Natural killer cell (primary cell): ENCODE results near the gene TP53. TPM values are rescaled to one million over a fixed set of nuclear protein-coding genes. Genes with fewer than 3 reads are reported as not detected.

ENCODE experiments used
- ATAC-seq, 3 donors: fragments of 150-1000 bp in 2 of 3; fragments of 200-7000 bp in 1 of 3; cut with Tn5 transposase; 1 replicate in 1 of 3; 2 replicates in 2 of 3; pipeline ENCODE4 v1.10.0; 2021; ENCODE audit warnings: mild to moderate bottlenecking in 2 of 3, moderate library complexity in 2 of 3
- DNase-seq, 2 donors: peaks; one replicate each; pipeline versions ENCODE4 v3.0.0 to v3.0.0-alpha.2; 2013 to 2021; ENCODE audit warnings: mixed read lengths in 1 of 2
- H3K27ac ChIP-seq: one replicate; pipeline ENCODE4 v1.5.1; 2013; ENCODE audit warnings: mild to moderate bottlenecking, low read length
- H3K27me3 ChIP-seq: one replicate; pipeline ENCODE4 v1.6.1; 2013; ENCODE audit warnings: low read length; ENCODE audit not compliant: control insufficient read depth, insufficient read depth
- H3K36me3 ChIP-seq: one replicate; pipeline ENCODE4 v1.6.1; 2013; ENCODE audit warnings: low read length; ENCODE audit not compliant: control insufficient read depth, insufficient read depth
- H3K4me1 ChIP-seq: one replicate; pipeline ENCODE4 v1.6.1; 2013; ENCODE audit warnings: low read length; ENCODE audit not compliant: control insufficient read depth, insufficient read depth
- H3K4me3 ChIP-seq: one replicate; pipeline ENCODE4 v1.5.1; 2013; ENCODE audit warnings: low read length
- H3K9me3 ChIP-seq: one replicate; pipeline ENCODE4 v1.6.1; 2013; ENCODE audit warnings: low read length; ENCODE audit not compliant: control insufficient read depth, insufficient read depth
- H3K27ac Mint-ChIP-seq, 2 donors: one replicate each; pipeline ENCODE4 v1.8.0; 2022; ENCODE audit warnings: mild to moderate bottlenecking in 2 of 2, mixed read lengths in 2 of 2, moderate library complexity in 1 of 2
- H3K27me3 Mint-ChIP-seq, 2 donors: one replicate each; pipeline ENCODE4 v1.8.0; 2022; ENCODE audit warnings: low read depth in 2 of 2, mixed read lengths in 2 of 2
- H3K36me3 Mint-ChIP-seq: one replicate; pipeline ENCODE4 v1.8.0; 2022; ENCODE audit warnings: mixed read lengths
- H3K4me1 Mint-ChIP-seq, 2 donors: one replicate each; pipeline ENCODE4 v1.8.0; 2022; ENCODE audit warnings: mixed read lengths in 2 of 2
- H3K4me3 Mint-ChIP-seq: one replicate; pipeline ENCODE4 v1.8.0; 2022; ENCODE audit warnings: mild to moderate bottlenecking, moderate library complexity, mixed read lengths
- H3K9me3 Mint-ChIP-seq, 2 donors: one replicate each; pipeline ENCODE4 v1.8.0; 2022; ENCODE audit warnings: mixed read lengths in 2 of 2
- WGBS: methylation state at CpG from one replicate; pipeline ENCODE4 v1.1.7; 2013; ENCODE audit warnings: missing lambda C conversion rate; ENCODE audit not compliant: insufficient coverage; 5-methylcytosine and 5-hydroxymethylcytosine counted together
- intact Hi-C: fragments of 100-400 bp; cut with micrococcal nuclease; formaldehyde crosslinking; loops from one replicate; pipeline ENCODE4 v1.14.2; 2022
- total RNA-seq, 4 donors: library from RNA; stranded (reverse); fragments of 120-200 nt in 1 of 4; gene quantifications; one replicate each; pipeline versions ENCODE4 v1.2.3 to v1.2.4, GENCODE V29; 2013 to 2022
- TF ChIP-seq, protein P1 (sequence below): fragments of 200-600 bp; IDR thresholded peaks from one replicate; pipeline ENCODE4 v1.8.0; 2022; ENCODE audit warnings: antibody characterized with exemption

The TP53 gene
- total RNA-seq, 3 donors from 2014 or later (not counting 1 experiment from before 2014, with no cell fraction given), result 56.5 to 65.5 (median 62.0) TPM

GRCh38 chr17:7677388-7678067 is 9.8 kb downstream of the TP53 start:
- intact Hi-C loops, result no loop called here
- no peak for ATAC-seq
- H3K36me3 Mint-ChIP-seq, result peaks cover 12% of the 10 kb centered on the region

DNA sequence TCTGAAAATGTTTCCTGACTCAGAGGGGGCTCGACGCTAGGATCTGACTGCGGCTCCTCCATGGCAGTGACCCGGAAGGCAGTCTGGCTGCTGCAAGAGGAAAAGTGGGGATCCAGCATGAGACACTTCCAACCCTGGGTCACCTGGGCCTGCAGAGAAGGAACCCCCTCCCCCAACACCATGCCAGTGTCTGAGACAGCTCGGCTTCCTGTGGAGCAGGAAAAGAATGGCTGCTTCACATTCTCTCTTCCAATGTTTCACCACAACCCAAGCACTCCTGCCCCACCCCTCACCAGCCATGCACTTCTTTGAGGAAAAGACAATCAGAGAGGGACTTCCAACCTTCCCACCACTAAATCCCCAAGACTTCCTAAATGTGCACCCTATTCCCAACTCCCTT is 10.8 kb downstream of the TP53 start:
- Histone ChIP-seq H3K4me3 (no peak overlapping the region), H3K27ac (no peak overlapping the region), H3K36me3 (peaks cover 31% of the 10 kb centered on the region), H3K27me3 (no peaks in the 10 kb centered on the region), H3K9me3 (peaks cover 9% of the 10 kb centered on the region), H3K4me1 (no peaks in the 10 kb centered on the region)
- DNase-seq (no peak), ATAC-seq (no peak)
- H3K4me3 Mint-ChIP-seq, result no peak overlapping the region
- H3K27me3 Mint-ChIP-seq, result no peaks in the 10 kb centered on the region
- intact Hi-C loops, result no loop called here
- H3K36me3 Mint-ChIP-seq, result peaks cover 12% of the 10 kb centered on the region
- TF ChIP-seq, protein P1, sequence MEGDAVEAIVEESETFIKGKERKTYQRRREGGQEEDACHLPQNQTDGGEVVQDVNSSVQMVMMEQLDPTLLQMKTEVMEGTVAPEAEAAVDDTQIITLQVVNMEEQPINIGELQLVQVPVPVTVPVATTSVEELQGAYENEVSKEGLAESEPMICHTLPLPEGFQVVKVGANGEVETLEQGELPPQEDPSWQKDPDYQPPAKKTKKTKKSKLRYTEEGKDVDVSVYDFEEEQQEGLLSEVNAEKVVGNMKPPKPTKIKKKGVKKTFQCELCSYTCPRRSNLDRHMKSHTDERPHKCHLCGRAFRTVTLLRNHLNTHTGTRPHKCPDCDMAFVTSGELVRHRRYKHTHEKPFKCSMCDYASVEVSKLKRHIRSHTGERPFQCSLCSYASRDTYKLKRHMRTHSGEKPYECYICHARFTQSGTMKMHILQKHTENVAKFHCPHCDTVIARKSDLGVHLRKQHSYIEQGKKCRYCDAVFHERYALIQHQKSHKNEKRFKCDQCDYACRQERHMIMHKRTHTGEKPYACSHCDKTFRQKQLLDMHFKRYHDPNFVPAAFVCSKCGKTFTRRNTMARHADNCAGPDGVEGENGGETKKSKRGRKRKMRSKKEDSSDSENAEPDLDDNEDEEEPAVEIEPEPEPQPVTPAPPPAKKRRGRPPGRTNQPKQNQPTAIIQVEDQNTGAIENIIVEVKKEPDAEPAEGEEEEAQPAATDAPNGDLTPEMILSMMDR, result no peak
- H3K9me3 Mint-ChIP-seq, result peaks cover 0 to 3% of the 10 kb centered on the region in 2 donors
- 94% methylated on average over 5 of the region's 5 CpGs for WGBS
- H3K4me1 Mint-ChIP-seq, result peaks cover 0 to 13% of the 10 kb centered on the region in 2 donors
- H3K27ac Mint-ChIP-seq, result no peak overlapping the region

More at GRCh38 chr17:7677388-7678067, 9.8 kb downstream of the TP53 start:
- Mint-ChIP-seq H3K27ac (peak overlapping the region in 1 of 2 donors; percentile 27), H3K4me3 (no peak overlapping the region), H3K4me1 (peaks cover 0 to 13% of the 10 kb centered on the region in 2 donors), H3K27me3 (no peaks in the 10 kb centered on the region), H3K9me3 (peaks cover 0 to 3% of the 10 kb centered on the region in 2 donors)
- Histone ChIP-seq H3K27me3 (no peaks in the 10 kb centered on the region), H3K27ac (no peak overlapping the region), H3K36me3 (peaks cover 27% of the 10 kb centered on the region), H3K9me3 (peaks cover 9% of the 10 kb centered on the region), H3K4me3 (no peak overlapping the region), H3K4me1 (no peaks in the 10 kb centered on the region)
- WGBS, result 94% methylated on average over 10 of the region's 10 CpGs
- TF ChIP-seq, protein P1, result no peak
- no peak for DNase-seq

- Mint-ChIP-seq H3K27me3 (no peaks in the 10 kb centered on the region), H3K9me3 (peaks cover 0 to 3% of the 10 kb centered on the region in 2 donors), H3K4me1 (peaks cover 0 to 13% of the 10 kb centered on the region in 2 donors), H3K36me3 (peaks cover 12% of the 10 kb centered on the region), H3K27ac (no peak overlapping the region), H3K4me3 (no peak overlapping the region)
- no peak for ATAC-seq
- H3K4me3 ChIP-seq, result no peak overlapping the region
- H3K27ac ChIP-seq, result no peak overlapping the region
- no peaks in the 10 kb centered on the region for H3K27me3 ChIP-seq
- H3K9me3 ChIP-seq, result peaks cover 9% of the 10 kb centered on the region
- TF ChIP-seq, protein P1, result no peak
- WGBS, result 91% methylated on average over 14 of the region's 14 CpGs
- peaks cover 46% of the 10 kb centered on the region for H3K36me3 ChIP-seq
- no peak for DNase-seq
- intact Hi-C loops, result no loop called here
- H3K4me1 ChIP-seq, result no peaks in the 10 kb centered on the region
Measured at GRCh38 chr17:7674934-7675333, 12.4 kb downstream of the TP53 start.

DNA sequence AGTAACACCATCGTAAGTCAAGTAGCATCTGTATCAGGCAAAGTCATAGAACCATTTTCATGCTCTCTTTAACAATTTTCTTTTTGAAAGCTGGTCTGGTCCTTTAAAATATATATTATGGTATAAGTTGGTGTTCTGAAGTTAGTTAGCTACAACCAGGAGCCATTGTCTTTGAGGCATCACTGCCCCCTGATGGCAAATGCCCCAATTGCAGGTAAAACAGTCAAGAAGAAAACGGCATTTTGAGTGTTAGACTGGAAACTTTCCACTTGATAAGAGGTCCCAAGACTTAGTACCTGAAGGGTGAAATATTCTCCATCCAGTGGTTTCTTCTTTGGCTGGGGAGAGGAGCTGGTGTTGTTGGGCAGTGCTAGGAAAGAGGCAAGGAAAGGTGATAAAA is 14.1 kb downstream of the TP53 start:
- H3K36me3 Mint-ChIP-seq, result peaks cover 12% of the 10 kb centered on the region

More for the DNA sequence above, 14.1 kb downstream of the TP53 start:
- peaks cover 9% of the 10 kb centered on the region for H3K9me3 ChIP-seq
- no peak overlapping the region for H3K4me3 ChIP-seq
- TF ChIP-seq, protein P1, result peak; percentile 34
- DNase-seq (peak in 1 of 2 donors; percentile 45), ATAC-seq (no peak)
- H3K27me3 Mint-ChIP-seq, result no peaks in the 10 kb centered on the region
- peaks cover 0 to 3% of the 10 kb centered on the region in 2 donors for H3K9me3 Mint-ChIP-seq
- peaks cover 61% of the 10 kb centered on the region for H3K36me3 ChIP-seq
- WGBS, result 97% methylated on average over 2 of the region's 2 CpGs
- no peak overlapping the region for H3K27ac Mint-ChIP-seq
- H3K27ac ChIP-seq, result no peak overlapping the region
- intact Hi-C loops, result no loop called here
- H3K4me3 Mint-ChIP-seq, result no peak overlapping the region
- H3K27me3 ChIP-seq, result no peaks in the 10 kb centered on the region
- H3K4me1 ChIP-seq, result no peaks in the 10 kb centered on the region
- H3K4me1 Mint-ChIP-seq, result peaks cover 0 to 13% of the 10 kb centered on the region in 2 donors
